ENCODE results near the gene CRISP3.
"Not testable (repeated sequence)": the region's sequence is repeated elsewhere in the genome, so short reads cannot be mapped to it uniquely, and the experiment has no call there.

The CRISP3 gene

DNA sequence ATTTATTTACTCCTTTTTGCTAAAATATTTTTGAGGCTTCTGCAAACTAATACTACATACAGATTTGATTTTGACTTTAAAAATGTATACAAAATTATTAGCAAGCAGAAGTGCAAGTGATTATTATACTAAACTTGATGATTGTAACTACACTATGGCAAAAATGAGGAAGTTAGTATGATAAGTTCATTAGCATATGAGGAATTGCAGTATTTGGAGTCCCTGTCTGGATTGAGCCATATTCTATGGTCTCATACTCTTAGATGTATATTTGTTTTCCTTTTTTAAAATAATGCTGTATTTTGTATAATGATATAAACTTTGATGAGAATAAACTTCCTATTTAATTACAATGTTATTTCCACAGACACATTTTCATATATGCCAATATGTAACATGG, 13.9 kb downstream of the CRISP3 start:
- TF ChIP-seq, protein P1, sequence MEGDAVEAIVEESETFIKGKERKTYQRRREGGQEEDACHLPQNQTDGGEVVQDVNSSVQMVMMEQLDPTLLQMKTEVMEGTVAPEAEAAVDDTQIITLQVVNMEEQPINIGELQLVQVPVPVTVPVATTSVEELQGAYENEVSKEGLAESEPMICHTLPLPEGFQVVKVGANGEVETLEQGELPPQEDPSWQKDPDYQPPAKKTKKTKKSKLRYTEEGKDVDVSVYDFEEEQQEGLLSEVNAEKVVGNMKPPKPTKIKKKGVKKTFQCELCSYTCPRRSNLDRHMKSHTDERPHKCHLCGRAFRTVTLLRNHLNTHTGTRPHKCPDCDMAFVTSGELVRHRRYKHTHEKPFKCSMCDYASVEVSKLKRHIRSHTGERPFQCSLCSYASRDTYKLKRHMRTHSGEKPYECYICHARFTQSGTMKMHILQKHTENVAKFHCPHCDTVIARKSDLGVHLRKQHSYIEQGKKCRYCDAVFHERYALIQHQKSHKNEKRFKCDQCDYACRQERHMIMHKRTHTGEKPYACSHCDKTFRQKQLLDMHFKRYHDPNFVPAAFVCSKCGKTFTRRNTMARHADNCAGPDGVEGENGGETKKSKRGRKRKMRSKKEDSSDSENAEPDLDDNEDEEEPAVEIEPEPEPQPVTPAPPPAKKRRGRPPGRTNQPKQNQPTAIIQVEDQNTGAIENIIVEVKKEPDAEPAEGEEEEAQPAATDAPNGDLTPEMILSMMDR (IDR thresholded peaks at IDR 0.05; ENCODE audit: borderline replicate concordance, extremely low read depth, low read length, poor library complexity, severe bottlenecking): no peak
- no peak for TF ChIP-seq EZH2 (IDR thresholded peaks at IDR 0.05; ENCODE audit: borderline replicate concordance, low read depth, low read length, severe bottlenecking)
- Histone ChIP-seq H3K4me2 (ENCODE audit: insufficient read depth, low read length) (no peak overlapping the region), H3K27ac (ENCODE audit: low read length) (no peak overlapping the region), H4K20me1 (ENCODE audit: insufficient read depth, low read length) (no peaks in the 10 kb centered on the region), H3K9ac (ENCODE audit: low read depth, low read length) (no peak overlapping the region), H3K79me2 (ENCODE audit: insufficient read depth, low read length) (no peaks in the 10 kb centered on the region), H3K36me3 (ENCODE audit: insufficient read depth, low read length) (no peaks in the 10 kb centered on the region), H3K9me3 (ENCODE audit: insufficient read depth, low read length, severe bottlenecking) (no peaks in the 10 kb centered on the region), H3K4me3 (ENCODE audit: low read depth in 1 of 2, low read length in 2 of 2) (no peak overlapping the region), H3K4me1 (ENCODE audit: insufficient read depth, low read length) (no peaks in the 10 kb centered on the region), H2AFZ (ENCODE audit: low read depth, low read length) (no peak overlapping the region), H3K27me3 (ENCODE audit: insufficient read depth, low read length, poor library complexity) (no peaks in the 10 kb centered on the region)
- DNase-seq (no peak), ATAC-seq (ENCODE audit: insufficient read depth, low read depth) (no peak)

DNA sequence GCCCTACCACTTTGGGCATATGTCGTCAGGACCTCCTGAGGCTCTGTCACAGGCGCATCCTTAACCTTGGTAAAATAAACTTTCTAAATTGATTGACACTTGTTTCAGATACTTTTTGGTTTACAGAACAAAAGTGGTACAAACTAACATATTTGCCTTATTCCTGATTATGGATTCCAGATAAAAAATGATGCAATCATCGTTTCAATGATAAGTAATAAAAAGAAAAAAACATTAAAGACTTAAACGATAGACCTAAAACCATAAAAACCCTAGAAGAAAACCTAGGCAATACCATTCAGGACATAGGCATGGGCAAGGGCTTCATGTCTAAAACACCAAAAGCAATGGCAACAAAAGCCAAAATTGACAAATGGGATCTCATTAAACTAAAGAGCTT, 20.3 kb downstream of the CRISP3 start:
- not testable (repeated sequence) for H3K27ac ChIP-seq (ENCODE audit: low read length); H3K36me3 ChIP-seq (ENCODE audit: insufficient read depth, low read length); ATAC-seq (ENCODE audit: insufficient read depth, low read depth); H3K4me3 ChIP-seq (ENCODE audit: low read depth in 1 of 2, low read length in 2 of 2); H4K20me1 ChIP-seq (ENCODE audit: insufficient read depth, low read length); H3K4me1 ChIP-seq (ENCODE audit: insufficient read depth, low read length); DNase-seq; H3K27me3 ChIP-seq (ENCODE audit: insufficient read depth, low read length, poor library complexity); H3K79me2 ChIP-seq (ENCODE audit: insufficient read depth, low read length); H3K9ac ChIP-seq (ENCODE audit: low read depth, low read length); H3K9me3 ChIP-seq (ENCODE audit: insufficient read depth, low read length, severe bottlenecking); H2AFZ ChIP-seq (ENCODE audit: low read depth, low read length); H3K4me2 ChIP-seq (ENCODE audit: insufficient read depth, low read length)

DNA sequence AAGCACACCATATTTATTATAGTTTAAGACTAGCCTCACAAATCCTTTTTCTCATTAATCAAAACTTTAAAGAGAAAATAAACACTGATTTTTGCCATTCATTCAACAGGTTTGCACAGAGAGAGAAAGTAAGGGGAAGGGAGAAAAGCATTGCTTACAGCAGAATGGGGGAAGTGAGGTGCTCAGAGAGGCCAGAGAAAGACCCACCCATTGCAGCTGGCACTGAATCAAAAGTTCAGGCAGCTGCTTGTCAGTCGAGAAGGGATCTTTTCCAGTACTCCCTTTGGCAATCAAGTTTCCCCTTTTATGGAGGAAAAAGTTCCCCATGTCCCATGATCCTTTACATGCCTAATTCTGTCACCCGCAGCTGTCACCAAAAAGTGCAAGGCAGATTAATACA, 22.9 kb downstream of the CRISP3 start:
- no peaks in the 10 kb centered on the region for H3K27me3 ChIP-seq (ENCODE audit: insufficient read depth, low read length, poor library complexity)
- H3K4me2 ChIP-seq (ENCODE audit: insufficient read depth, low read length): no peak overlapping the region
- H4K20me1 ChIP-seq (ENCODE audit: insufficient read depth, low read length): no peaks in the 10 kb centered on the region
- peaks cover 5% of the 10 kb centered on the region for H3K9me3 ChIP-seq (ENCODE audit: insufficient read depth, low read length, severe bottlenecking)
- no peak overlapping the region for H2AFZ ChIP-seq (ENCODE audit: low read depth, low read length)
- H3K4me3 ChIP-seq (ENCODE audit: low read depth in 1 of 2, low read length in 2 of 2): no peak overlapping the region
- TF ChIP-seq, protein P1 (IDR thresholded peaks at IDR 0.05; ENCODE audit: borderline replicate concordance, extremely low read depth, low read length, poor library complexity, severe bottlenecking): no peak
- TF ChIP-seq EZH2 (IDR thresholded peaks at IDR 0.05; ENCODE audit: borderline replicate concordance, low read depth, low read length, severe bottlenecking): no peak
- H3K36me3 ChIP-seq (ENCODE audit: insufficient read depth, low read length): no peaks in the 10 kb centered on the region
- ATAC-seq (ENCODE audit: insufficient read depth, low read depth): no peak
- no peak for DNase-seq
- no peak overlapping the region for H3K27ac ChIP-seq (ENCODE audit: low read length)
- H3K9ac ChIP-seq (ENCODE audit: low read depth, low read length): no peak overlapping the region
- H3K4me1 ChIP-seq (ENCODE audit: insufficient read depth, low read length): no peaks in the 10 kb centered on the region
- H3K79me2 ChIP-seq (ENCODE audit: insufficient read depth, low read length): no peaks in the 10 kb centered on the region

- Histone ChIP-seq H3K4me2 (ENCODE audit: insufficient read depth, low read length) (no peak overlapping the region), H3K27ac (ENCODE audit: low read length) (no peak overlapping the region), H3K4me3 (ENCODE audit: low read depth in 1 of 2, low read length in 2 of 2) (no peak overlapping the region), H3K9ac (ENCODE audit: low read depth, low read length) (no peak overlapping the region), H3K36me3 (ENCODE audit: insufficient read depth, low read length) (no peaks in the 10 kb centered on the region), H3K27me3 (ENCODE audit: insufficient read depth, low read length, poor library complexity) (no peaks in the 10 kb centered on the region), H2AFZ (ENCODE audit: low read depth, low read length) (no peak overlapping the region), H3K9me3 (ENCODE audit: insufficient read depth, low read length, severe bottlenecking) (peaks cover 5% of the 10 kb centered on the region), H3K79me2 (ENCODE audit: insufficient read depth, low read length) (no peaks in the 10 kb centered on the region), H3K4me1 (ENCODE audit: insufficient read depth, low read length) (no peaks in the 10 kb centered on the region), H4K20me1 (ENCODE audit: insufficient read depth, low read length) (no peaks in the 10 kb centered on the region)
- ATAC-seq (ENCODE audit: insufficient read depth, low read depth) (no peak), DNase-seq (no peak)
- TF ChIP-seq, protein P1 (IDR thresholded peaks at IDR 0.05; ENCODE audit: borderline replicate concordance, extremely low read depth, low read length, poor library complexity, severe bottlenecking): no peak
- TF ChIP-seq EZH2 (IDR thresholded peaks at IDR 0.05; ENCODE audit: borderline replicate concordance, low read depth, low read length, severe bottlenecking): no peak
These were observed 23.8 kb downstream of the CRISP3 start for GRCh38 chr6:49720372-49720771.
